Endodermal cell (in vitro differentiated cells): Measurements from ENCODE around the gene SIX2. TPM values are rescaled to one million over a fixed set of nuclear protein-coding genes. Genes with fewer than 3 reads are reported as not detected.

ENCODE experiments used
- DNase-seq: peaks from one replicate; pipeline ENCODE4 v3.0.0-alpha.2; 2017
- H3K27ac ChIP-seq: 2 replicates; pipeline ENCODE4 v1.5.1; 2013; ENCODE audit warnings: mild to moderate bottlenecking, low read depth, low read length, moderate library complexity
- H3K27me3 ChIP-seq: 2 replicates; pipeline ENCODE4 v1.6.1; 2013; ENCODE audit warnings: mild to moderate bottlenecking, low read length, moderate library complexity; ENCODE audit not compliant: insufficient read depth, control insufficient read depth, poor library complexity, severe bottlenecking
- H3K36me3 ChIP-seq: 2 replicates; pipeline ENCODE4 v1.7.0; 2013; ENCODE audit warnings: mild to moderate bottlenecking, low read length, moderate library complexity; ENCODE audit not compliant: control insufficient read depth, insufficient read depth
- H3K4me1 ChIP-seq: one replicate; pipeline ENCODE4 v1.7.0; 2013; ENCODE audit warnings: low read length; ENCODE audit not compliant: control insufficient read depth, insufficient read depth
- H3K4me3 ChIP-seq: 2 replicates; pipeline ENCODE4 v1.5.1; 2013; ENCODE audit warnings: mild to moderate bottlenecking, low read length, moderate library complexity
- H3K9ac ChIP-seq: 2 replicates; pipeline ENCODE4 v1.6.1; 2013; ENCODE audit warnings: mild to moderate bottlenecking, low read length, moderate library complexity; ENCODE audit not compliant: poor library complexity, severe bottlenecking; ENCODE audit errors: extremely low read depth
- H3K9me3 ChIP-seq: 2 replicates; pipeline ENCODE4 v1.6.1; 2013; ENCODE audit warnings: mild to moderate bottlenecking, low read length, moderate library complexity; ENCODE audit not compliant: control insufficient read depth
- H3K27ac Mint-ChIP-seq: 2 replicates; pipeline ENCODE4 v1.8.0; 2020; ENCODE audit warnings: mixed read lengths
- H3K27me3 Mint-ChIP-seq: 2 replicates; pipeline ENCODE4 v1.8.0; 2021; ENCODE audit warnings: mild to moderate bottlenecking, mixed read lengths; ENCODE audit not compliant: insufficient read depth
- H3K36me3 Mint-ChIP-seq: 2 replicates; pipeline ENCODE4 v1.8.0; 2020; ENCODE audit warnings: low read depth, mixed read lengths
- H3K4me1 Mint-ChIP-seq: 2 replicates; pipeline ENCODE4 v1.8.0; 2020; ENCODE audit warnings: mixed read lengths
- H3K4me3 Mint-ChIP-seq: 2 replicates; pipeline ENCODE4 v1.8.0; 2020; ENCODE audit warnings: mild to moderate bottlenecking, moderate library complexity, mixed read lengths
- H3K9me3 Mint-ChIP-seq: 2 replicates; pipeline ENCODE4 v1.8.0; 2020; ENCODE audit warnings: mild to moderate bottlenecking, mixed read lengths
- WGBS, 2 experiments: methylation state at CpG; one replicate each; pipeline versions ENCODE4 v1.1.5 to v1.1.7; 2013; ENCODE audit warnings: missing lambda C conversion rate in 2 of 2, mixed read lengths in 1 of 2; ENCODE audit not compliant: insufficient coverage in 1 of 2, insufficient read length in 1 of 2; 5-methylcytosine and 5-hydroxymethylcytosine counted together
- total RNA-seq, 2 donors: library from RNA; stranded (reverse); fragmentation: NEBNext Ultra II Directional in 1 of 2; extraction: Animal tissue kit (Norgen Biotek cat#: 25700) in 1 of 2; gene quantifications; 2 replicates in 1 of 2; 3 replicates in 1 of 2; pipeline ENCODE4 v1.2.1, GENCODE V29; 2021
- TF ChIP-seq, protein P1 (sequence below): fragments of 200-600 bp; sonication (generic); conservative IDR thresholded peaks from 2 replicates; pipeline ENCODE4 v1.5.0; 2021; ENCODE audit warnings: antibody characterized with exemption, mild to moderate bottlenecking

SIX2 gene
- total RNA-seq, 2 donors from 2014 or later: not detected

DNA sequence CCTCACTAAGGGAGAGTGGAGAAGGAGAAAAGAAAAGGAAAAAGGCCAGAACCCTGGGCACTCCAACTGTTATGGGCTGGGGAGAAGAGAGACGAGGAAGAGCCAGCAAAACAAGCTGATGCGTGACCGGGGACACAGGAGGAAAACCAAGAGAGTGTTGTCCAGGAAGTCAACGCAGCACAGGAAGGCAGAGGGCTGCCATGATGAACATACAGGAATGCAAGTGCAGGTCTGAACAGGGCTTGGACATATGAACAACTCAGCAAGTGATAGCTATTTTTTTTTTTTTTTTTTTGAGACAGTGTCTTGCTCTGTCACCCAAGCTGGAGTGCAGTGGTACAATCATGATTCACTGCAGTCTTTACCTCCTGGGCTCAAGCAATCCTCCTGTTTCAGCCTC, 39.3 kb downstream of the SIX2 start:
- TF ChIP-seq, protein P1, sequence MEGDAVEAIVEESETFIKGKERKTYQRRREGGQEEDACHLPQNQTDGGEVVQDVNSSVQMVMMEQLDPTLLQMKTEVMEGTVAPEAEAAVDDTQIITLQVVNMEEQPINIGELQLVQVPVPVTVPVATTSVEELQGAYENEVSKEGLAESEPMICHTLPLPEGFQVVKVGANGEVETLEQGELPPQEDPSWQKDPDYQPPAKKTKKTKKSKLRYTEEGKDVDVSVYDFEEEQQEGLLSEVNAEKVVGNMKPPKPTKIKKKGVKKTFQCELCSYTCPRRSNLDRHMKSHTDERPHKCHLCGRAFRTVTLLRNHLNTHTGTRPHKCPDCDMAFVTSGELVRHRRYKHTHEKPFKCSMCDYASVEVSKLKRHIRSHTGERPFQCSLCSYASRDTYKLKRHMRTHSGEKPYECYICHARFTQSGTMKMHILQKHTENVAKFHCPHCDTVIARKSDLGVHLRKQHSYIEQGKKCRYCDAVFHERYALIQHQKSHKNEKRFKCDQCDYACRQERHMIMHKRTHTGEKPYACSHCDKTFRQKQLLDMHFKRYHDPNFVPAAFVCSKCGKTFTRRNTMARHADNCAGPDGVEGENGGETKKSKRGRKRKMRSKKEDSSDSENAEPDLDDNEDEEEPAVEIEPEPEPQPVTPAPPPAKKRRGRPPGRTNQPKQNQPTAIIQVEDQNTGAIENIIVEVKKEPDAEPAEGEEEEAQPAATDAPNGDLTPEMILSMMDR: no peak
- H3K36me3 Mint-ChIP-seq: no peaks in the 10 kb centered on the region
- Histone ChIP-seq H3K27ac (no peak overlapping the region), H3K4me3 (no peak overlapping the region), H3K9me3 (no peaks in the 10 kb centered on the region), H3K36me3 (no peaks in the 10 kb centered on the region), H3K4me1 (peaks cover 11% of the 10 kb centered on the region), H3K9ac (no peak overlapping the region), H3K27me3 (no peaks in the 10 kb centered on the region)
- no peak overlapping the region for H3K27ac Mint-ChIP-seq
- no peaks in the 10 kb centered on the region for H3K9me3 Mint-ChIP-seq
- DNase-seq: no peak
- H3K27me3 Mint-ChIP-seq: peaks cover 19% of the 10 kb centered on the region
- H3K4me3 Mint-ChIP-seq: no peak overlapping the region
- 94 to 97% methylated on average over 4 of the region's 4 CpGs for WGBS, 2 experiments
- peaks cover 21% of the 10 kb centered on the region for H3K4me1 Mint-ChIP-seq

DNA sequence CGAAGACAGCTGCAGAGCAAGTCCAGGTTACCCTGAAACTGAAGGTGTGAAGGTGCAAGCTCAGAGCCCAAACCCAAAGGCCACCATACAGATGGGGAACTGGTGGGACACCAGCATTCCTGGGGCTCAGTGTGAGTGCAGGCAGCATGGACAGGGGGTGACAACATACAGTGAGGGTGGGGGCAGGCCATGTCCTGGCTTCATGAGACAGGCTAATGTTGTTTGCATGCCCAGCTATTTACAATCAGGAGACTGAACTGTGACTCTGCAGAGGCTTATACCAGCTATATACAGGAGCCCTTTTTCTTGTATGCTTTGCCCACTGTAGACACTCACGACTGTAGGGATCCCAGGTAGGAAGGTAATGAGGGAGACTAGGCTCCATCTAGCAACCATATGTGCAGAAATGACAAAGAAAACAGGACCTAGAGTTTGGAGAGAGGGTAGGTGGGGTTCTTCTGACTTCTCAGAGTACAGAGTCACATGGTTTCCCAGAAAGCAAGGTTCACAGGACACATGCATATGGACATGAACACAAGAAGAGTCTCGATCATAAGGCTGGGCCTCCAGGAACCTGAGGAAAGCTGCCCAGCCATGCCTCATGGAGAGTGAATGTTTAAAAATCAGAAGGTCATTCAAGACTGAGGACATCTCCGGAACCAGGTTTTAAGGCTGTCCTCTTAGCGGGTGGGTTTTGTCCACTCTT, 41.4 kb downstream of the SIX2 start:
- H3K4me1 ChIP-seq: peaks cover 6% of the 10 kb centered on the region
- H3K9me3 Mint-ChIP-seq: no peaks in the 10 kb centered on the region
- H3K4me1 Mint-ChIP-seq: peaks cover 18% of the 10 kb centered on the region
- no peak overlapping the region for H3K4me3 ChIP-seq
- H3K27ac ChIP-seq: no peak overlapping the region
- H3K4me3 Mint-ChIP-seq: no peak overlapping the region
- no peak overlapping the region for H3K9ac ChIP-seq
- peaks cover 1% of the 10 kb centered on the region for H3K27me3 ChIP-seq
- peaks cover 30% of the 10 kb centered on the region for H3K27me3 Mint-ChIP-seq
- no peak overlapping the region for H3K27ac Mint-ChIP-seq
- TF ChIP-seq, protein P1: no peak
- 92 to 95% methylated on average over 4 to 5 of the region's 5 CpGs for WGBS, 2 experiments
- no peaks in the 10 kb centered on the region for H3K36me3 Mint-ChIP-seq
- no peaks in the 10 kb centered on the region for H3K36me3 ChIP-seq
- no peak for DNase-seq
- H3K9me3 ChIP-seq: no peaks in the 10 kb centered on the region

DNA sequence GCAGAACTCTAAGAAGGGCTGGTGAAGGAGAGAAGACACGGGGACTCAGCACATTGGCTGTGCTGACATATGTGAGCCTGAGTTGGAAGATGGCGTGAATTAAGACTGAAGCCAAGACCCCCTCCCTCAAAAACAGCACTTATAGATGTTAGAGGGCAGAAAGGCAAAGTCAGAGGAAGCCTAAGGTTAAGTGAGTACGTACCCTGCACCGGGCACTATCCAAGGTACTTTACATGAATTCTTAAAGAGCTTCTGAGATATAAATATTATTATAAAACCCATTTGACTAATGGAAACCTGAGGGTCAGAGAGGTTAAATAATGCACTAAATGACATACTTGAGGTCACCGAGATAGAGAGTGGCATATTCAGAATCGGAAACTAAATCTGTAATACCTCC, 42.2 kb downstream of the SIX2 start:
- H3K27me3 Mint-ChIP-seq: peaks cover 36% of the 10 kb centered on the region
- no peak overlapping the region for H3K27ac Mint-ChIP-seq
- Histone ChIP-seq H3K9me3 (no peaks in the 10 kb centered on the region), H3K9ac (no peak overlapping the region), H3K36me3 (no peaks in the 10 kb centered on the region), H3K27me3 (peaks cover 10% of the 10 kb centered on the region), H3K4me3 (no peak overlapping the region), H3K4me1 (no peaks in the 10 kb centered on the region), H3K27ac (no peak overlapping the region)
- WGBS, 2 experiments: 71 to 84% methylated on average over 4 to 6 of the region's 6 CpGs
- no peak for DNase-seq
- TF ChIP-seq, protein P1: no peak
- H3K36me3 Mint-ChIP-seq: no peaks in the 10 kb centered on the region
- peaks cover 12% of the 10 kb centered on the region for H3K4me1 Mint-ChIP-seq
- H3K9me3 Mint-ChIP-seq: no peaks in the 10 kb centered on the region
- H3K4me3 Mint-ChIP-seq: no peak overlapping the region
